Epidermal melanocyte (primary cell): ENCODE measurements around the gene MED13.
"Not testable (repeated sequence)": the region's sequence is repeated elsewhere in the genome, so short reads cannot be mapped to it uniquely, and the experiment has no call there.

Source experiments
- DNase-seq: peaks from one replicate; pipeline ENCODE4 v3.0.0; 2011; ENCODE audit warnings: low spot score; ENCODE audit not compliant: insufficient read length

MED13 gene

DNA sequence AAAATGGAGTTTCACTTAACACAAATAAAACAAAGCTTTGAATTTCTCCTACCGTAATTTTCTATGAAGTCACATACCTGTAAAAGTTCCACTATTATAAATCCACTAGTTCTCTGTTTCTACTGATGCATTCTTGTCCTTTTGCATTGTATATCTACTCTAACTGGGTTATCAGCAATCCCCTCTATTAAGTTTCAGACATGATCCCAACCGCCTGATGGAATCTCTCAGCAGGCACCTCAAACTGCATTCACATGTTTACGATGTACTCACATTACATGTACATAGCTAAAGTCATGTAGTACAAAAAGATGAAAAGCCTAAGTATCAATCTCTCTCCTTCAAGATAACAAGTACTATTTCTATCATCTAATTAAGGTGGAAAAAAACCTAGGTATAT lies 64.9 kb downstream of the MED13 start:
- no peak for DNase-seq

DNA sequence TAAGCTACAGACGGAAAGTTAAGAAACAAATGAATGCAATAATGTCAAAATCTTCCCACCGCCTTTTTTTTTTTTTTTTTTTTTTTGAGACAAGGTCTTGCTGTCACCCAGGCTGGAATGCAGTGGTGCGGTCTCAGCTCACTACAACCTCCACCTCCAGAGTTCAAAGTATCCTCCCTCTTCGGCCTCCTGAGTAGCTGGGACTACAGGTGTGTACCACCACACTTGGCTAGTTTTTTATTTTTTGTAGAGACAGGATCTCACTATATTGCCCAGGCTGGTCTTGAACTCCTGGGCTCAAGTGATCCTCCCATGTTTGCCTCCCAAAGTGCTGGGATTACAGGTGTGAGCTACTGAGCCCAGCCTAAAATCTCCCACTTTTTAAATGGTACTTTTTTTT lies 66.5 kb downstream of the MED13 start:
- not testable (repeated sequence) for DNase-seq

DNA sequence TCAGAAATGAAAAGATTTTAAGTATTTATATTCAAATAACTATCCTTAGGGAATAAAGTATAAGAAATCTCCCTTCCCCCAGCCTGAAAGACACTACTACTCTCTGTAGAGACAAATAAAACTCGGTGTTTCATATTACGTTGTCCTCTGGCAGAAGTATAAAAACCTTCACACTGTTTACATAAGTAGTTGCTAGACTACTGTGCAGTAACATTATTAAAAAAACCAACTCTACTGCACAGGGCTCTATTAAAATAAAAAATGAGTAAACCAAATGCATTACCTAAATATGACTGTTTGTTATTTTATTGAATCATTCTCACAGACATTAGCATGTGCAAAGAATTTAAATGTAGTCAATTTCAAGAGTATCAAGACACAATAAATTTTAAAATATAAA lies 67.4 kb downstream of the MED13 start:
- DNase-seq: no peak

DNA sequence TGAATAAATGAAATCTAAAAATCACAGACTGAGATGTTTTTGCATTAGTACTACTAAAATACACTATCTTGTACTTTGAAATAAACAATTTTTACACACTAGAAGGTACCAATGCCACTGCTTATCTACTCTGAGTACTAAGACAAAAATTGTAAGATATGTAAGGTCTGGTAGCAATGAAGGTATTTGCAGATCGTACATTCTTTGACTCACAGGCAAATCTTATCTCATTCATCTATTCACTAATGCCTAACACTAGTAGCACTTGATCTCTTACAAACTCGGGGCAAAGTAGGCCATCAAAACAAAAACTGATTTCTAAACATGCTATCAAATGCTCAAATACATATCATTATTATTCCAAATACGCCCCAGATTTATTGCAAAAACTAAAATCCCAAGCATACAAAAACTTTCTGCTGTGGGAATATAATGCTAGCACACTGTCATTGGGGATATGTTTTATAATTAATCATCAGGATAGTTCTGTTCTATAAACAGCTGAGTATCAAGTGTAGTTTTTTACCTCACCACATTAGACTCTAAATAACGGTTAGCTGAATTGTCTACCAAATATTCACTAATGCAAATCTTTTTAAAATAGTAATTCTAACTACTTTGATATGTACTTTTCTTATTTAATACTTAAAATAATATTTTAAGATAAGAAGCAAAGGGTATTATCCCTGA lies 68.0 kb downstream of the MED13 start:
- DNase-seq: no peak

DNA sequence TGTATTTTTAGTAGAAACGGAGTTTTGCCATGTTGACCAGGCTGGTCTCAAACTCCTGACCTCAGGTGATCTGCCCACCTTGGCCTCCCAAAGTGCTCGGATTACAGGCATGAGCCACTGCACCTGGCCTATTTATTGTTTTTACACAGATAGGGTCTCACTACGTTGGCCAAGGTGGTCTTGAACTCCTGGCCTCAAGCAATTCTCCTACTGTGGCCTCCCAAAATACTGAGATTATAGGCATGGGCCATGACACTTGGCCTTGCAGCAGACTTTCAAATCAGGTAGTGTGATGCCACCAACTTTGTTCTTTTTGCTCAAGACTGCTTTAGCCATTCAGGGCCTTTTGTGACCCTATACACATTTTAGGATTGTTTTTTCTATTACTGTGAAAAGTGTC lies 75.6 kb downstream of the MED13 start:
- no peak for DNase-seq

DNA sequence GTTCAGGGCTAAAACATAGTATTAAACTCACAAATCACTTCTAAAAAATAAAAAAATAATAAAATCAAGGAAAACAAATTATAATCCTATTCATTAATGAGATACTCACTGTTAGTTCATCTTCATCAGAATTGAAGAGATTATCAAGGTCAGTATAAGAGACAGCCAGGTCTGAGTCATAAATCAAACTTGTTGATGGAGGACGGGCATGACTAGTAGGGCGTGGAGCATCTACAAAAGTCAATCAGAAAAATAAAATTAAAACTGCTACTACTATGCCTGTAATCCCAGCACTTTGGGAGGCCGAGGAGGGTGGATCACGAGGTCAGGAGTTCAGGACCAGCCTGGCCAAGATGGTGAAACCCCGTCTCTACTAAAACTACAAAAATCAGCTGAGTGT lies 78.2 kb downstream of the MED13 start:
- DNase-seq: no peak

DNA sequence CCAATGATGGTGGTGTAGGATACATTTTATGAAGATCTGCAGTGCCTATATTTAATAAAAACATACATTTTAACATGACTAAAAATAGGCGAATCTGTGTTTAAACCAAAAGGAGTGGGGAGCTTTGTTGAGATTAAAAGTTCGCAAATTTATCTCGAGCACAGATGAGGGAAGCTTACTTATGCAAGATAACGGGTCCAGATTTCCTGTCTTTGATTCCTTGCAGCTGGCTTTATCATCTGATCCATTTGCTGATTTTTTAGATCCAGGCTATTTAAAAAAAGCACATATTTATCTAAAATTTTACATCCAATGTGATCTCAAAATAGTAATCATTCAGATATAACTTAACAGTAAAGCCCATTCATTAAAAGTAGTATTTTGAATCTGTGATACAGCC lies 80.3 kb downstream of the MED13 start:
- DNase-seq: no peak

DNA sequence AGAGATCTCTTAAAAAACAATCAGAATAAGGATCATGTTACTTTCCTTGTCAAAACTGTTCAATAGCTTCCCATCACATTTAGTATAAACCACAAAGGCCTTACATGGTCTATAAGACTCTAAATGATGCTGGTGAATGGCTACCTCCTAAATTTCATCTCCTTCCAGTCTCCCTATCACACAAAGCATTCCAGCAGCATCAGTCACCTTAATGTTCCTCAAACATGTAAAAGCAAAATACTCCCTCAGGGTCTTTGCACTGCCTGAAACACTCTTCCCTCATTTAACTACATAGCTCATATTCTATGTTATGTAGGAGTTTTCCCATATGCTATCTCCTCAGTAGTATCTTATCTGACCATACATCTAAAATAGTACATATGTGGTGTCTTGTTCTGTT lies 83.8 kb downstream of the MED13 start:
- no peak for DNase-seq

DNA sequence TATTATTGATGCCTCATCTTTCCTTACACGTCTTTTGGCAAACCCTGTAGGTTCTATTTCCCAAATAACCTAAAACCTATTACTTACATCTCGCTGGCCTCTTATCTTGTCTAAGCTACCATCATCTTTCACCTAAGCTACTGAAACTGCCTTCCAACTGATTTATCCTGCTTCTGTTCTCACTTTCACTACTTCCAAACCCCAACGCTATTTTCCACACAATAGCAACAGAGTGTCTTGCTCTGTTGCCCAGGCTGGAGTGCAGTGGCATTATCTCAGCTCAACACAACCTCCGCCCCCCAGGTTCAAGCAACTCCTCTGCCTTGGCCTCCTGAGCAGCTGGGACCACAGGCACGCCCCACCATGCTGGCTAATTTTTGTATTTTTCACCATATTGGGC lies 84.5 kb downstream of the MED13 start:
- DNase-seq: no peak

DNA sequence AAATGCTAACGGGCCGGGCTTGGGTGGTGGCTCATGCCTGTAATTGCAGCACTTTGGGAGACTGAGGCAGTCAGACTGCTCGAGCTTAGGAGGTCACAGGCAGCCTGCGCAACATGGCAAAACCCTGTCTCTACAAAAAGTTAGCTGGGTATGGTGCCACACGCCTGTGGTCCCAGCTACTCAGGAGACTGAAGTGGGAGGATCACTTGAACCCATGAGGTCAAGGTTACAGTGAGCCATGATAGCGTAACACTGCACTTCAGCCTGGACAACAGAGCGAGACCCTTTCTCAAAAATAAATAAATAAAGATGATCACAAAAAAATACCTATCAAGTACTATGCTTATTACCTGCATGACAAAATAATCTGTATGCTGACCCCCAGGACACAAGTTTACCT lies 91.0 kb downstream of the MED13 start:
- DNase-seq: no peak

DNA sequence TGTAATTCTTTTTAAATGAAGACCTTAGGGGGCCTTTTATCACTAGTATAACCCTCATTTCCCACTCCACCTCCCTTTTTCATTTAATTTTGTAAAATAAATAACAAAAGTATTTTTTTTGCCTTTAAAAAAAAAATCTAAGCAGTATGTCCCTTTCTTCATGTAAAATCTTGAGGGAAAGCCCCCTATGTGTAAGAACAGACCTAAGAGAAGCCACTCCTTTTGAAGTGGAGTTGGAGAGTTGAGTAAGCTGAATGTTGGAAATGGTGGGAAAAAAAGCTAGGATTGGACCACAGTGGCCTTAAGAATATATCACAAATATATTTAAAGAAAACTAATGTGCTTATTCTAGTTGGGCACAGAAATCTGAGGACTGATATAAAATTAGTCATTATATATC lies 92.8 kb downstream of the MED13 start:
- DNase-seq: no peak

DNA sequence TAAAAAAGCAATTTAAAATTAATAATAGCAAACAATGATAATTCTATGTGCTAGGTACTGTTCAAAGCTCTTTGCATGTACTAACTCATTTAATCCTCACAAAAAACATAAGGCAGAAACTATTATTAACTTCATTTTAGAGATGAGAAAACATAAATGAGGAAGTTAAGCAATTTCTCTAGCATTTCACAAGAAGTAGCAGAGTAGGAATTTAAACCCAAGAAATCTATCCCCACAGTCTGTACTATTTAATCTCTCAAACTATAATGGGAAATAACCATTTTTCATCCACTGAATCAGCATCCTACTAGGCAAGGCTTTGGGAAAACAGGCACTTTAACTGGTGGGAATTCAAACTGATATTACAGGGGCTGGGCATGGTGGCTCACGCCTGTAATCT lies 95.0 kb downstream of the MED13 start:
- DNase-seq: no peak

DNA sequence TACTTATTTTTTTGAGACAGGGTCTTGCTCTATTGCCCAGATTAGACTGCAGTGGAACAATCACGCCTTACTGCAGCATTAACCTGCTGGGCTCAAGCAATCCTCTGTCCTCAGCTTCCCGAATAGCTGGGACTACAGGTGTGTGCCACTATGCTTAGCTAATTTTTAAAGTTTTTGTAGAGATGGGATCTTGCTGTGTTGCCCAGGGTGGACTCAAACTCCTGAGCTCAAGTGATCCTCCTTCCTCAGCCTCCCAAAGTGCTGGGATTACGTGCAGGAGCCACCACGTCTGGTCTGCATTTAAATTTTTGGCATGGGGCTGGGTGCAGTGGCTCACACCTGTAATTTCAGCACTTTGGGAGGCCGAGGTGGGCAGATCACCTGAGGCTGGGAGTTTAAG lies 96.3 kb downstream of the MED13 start:
- no peak for DNase-seq

DNA sequence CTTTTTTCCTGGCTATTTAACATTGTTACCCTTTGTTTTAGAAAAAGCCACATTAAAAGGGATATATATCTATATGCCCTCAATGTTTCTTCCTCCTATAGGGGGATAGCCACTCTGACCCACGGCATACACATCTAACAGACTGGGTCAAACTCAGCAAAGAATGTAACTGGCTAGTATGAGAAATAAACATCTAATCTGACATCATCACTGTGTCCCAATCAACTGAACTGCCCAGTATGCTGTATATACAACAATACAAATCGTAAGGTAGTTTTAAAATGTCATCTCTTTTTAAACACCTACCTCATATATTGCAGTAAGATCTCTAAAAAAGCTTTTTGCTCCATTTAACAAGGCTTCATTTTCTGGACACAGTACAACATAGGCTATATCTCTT lies 97.3 kb downstream of the MED13 start:
- no peak for DNase-seq

DNA sequence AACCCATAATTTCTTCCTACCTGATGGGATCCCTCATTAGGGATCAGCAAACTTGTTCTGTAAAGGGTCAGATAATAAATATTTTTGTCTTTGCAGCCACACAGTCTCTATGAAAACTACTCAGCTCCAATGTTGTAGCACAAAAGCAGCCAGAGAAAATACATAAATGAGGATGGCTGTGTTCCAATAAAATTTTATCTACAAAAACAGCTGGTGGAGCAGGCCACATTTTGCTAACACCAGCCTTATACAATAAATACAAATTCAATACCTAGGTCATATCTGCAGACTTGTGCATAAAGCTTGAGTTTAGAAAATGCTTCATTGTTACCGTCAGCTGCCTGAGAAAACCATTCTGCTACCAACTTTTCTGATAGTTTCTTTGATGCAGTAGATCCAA lies 98.9 kb downstream of the MED13 start:
- no peak for DNase-seq

DNA sequence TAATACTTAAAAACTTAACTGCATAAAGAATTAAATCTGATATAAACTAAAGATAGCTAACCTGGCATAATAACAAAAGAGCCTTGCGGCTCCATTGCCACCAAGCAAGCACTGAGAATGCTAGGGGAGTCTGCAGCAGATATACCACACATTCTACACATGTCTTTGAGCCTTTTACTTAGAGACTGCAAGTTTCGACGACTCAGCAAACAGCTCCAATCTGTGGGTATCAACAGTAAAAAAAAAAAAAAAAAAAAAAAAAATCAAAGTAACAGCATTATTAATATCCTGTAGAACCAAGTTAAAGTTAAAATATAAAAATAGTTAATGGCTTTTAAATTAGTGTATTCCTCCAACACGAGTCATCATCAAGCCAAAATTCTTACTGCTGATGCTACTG lies 109.5 kb downstream of the MED13 start:
- DNase-seq: no peak

DNA sequence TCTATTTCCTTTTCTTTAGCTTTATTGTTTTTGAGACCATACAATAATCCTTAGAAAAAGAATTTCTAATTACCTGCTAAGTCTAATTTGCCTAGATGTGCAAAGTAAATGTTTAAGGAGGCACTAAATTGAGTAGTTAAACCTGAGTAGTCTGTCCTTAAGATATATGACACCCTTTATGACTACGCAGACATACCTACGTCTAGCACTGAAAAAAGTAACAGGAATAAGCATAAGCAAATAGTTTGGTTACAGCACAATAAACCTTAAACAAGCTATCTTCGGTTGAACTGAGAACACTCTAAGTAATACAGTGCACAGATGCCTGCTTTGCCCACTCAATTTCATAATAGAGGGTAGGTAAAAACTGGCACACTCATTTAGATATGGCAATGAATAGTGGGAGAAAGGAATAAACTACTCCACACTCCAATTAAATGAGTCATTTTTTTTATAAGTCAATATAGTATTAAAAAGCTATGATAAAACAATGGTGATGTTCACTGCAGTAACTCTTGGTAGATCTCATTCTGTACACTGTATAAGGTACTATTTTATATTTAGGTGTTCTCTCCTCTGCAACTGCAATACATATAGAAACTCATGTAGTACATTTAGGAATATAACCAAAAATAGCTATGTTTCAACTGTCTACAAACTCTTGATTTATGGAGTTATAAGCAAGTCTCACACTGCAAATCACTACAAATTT lies 117.6 kb downstream of the MED13 start:
- no peak for DNase-seq

DNA sequence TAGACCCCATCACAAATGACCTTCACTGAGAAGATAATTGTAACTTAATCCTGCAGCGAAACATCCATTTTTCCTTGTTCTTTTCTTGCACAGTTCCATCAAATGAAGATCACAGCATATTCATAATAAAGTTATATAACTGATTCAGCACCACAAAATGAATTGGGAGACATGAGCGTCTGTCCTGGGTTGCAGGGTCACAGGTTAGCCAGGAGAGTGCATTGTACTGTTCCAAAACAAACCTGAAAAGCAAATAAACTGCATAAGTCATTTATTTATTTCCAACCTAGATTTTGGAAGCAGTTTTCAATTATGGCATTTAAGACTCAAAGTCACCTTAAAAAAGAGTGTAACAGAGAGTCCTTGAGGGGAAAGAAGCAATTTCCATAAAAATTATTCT lies 118.7 kb downstream of the MED13 start:
- DNase-seq: no peak

DNA sequence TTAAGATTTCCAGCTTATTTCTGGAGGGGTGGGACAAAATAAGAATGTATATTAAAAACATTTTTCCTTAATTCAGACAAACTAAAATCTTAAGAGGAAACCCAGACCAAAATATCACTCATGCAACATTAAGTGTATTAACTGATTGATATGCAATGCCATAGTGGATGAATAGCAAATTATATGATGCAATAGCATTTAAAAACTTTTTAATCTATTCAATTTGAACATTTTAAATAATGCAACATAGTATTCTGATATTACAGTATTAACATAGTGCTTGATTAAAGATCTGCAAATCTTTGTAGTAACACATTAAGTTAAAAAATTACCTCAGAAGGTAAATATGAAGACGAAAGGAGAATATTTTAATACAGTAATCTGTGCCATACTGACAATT lies 122.0 kb downstream of the MED13 start:
- DNase-seq: no peak

DNA sequence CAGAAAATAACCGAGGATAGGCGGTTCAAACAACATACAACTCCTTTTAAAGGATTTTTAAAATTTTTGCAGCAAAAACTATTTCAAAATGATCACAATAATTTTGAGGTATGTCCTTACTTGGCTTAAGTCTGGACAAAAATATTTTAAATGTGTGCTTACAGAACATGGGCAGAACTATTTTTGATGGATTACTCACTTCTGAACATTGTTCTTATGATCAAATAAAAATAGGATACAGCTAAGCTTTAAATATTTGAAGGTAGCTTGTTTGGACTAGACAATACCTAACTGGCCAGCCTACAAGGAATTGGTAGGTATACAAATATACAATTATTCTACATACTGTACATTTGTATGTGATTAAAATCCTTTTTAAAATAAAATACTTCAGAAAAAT lies 123.0 kb downstream of the MED13 start:
- no peak for DNase-seq

DNA sequence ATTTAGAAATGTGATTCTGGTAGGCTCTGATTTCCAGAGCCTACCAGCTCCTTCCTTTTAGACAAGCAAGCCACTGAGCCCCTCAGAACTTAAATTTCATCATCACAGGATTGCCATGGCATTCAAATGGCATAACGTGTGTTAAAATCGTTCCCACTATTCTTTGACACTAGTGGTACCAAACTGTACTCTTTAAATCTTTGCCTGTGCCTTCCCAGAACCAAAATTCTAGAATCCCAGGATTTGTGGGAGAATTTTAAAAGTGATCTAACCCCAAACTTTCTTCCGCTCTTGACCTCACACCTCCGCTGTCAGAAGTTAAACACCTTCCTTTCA lies 137.0 kb downstream of the MED13 start:
- DNase-seq: no peak

DNA sequence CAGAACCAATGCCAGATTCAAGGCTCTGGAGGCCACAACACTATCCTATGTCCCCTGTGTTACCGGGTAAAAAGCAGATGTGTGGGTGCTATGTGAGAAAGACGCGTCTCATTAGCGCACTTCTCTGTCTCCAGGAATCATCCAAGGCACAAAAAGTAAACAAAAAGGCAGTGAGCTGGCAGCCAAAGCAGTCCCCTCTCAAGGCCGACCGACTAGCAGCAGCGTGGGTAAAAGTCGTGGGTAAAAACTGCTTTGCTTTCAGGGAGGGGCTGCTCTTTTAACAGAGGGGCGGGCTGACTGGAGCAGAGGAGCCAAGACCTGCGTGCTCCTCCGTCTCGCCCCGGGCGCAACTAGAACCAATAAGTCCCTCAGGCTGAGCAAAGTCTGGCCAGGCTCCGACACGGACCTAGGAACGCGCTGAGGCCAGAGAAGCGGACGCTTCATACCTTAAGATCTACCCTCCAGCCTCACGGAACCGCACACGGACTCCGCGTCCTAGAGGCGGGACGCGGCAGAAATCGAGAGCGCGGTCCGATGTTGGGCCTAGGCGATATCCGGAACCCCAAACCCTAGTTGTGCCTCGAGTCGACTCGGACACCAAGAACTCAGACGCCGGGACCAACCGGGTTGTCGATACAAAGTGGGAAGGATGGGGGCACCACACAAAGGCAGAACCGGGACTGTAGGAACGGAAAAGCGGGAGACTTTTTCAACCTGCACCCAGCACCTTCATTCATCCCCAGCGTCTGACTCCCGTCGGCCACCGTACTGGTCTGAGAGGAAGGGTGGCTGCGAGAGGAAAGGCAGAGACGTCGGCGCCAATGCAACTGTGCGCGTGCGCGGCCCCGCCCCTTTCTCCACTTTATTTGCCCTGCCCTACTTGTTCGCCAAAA lies 137.6 kb downstream of the MED13 start, which contains the start of gene INTS2:
Gene INTS2, minus strand, starts transcription at position 775 of the 893 bp plus-strand sequence. CDS start 1,338 bp downstream, outside the sequence.
- DNase-seq: peak; percentile 93
